ENCODE results near the gene CTXN2.

Gene CTXN2

GRCh38 chr15:48182749-48183148 lies 8.7 kb upstream of the CTXN2 start:
- no peak overlapping the region for H3K4me3 Mint-ChIP-seq
- no peak overlapping the region for H3K27ac Mint-ChIP-seq
- no peaks in the 10 kb centered on the region for H3K36me3 Mint-ChIP-seq
- no peaks in the 10 kb centered on the region for H3K9me3 Mint-ChIP-seq (ENCODE audit: low read depth)
- H3K4me1 Mint-ChIP-seq (ENCODE audit: low read depth), result peaks cover 4% of the 10 kb centered on the region
- peaks cover 12% of the 10 kb centered on the region for H3K27me3 Mint-ChIP-seq

- Mint-ChIP-seq H3K4me1 (ENCODE audit: low read depth) (no peaks in the 10 kb centered on the region), H3K27me3 (peaks cover 21% of the 10 kb centered on the region), H3K9me3 (ENCODE audit: low read depth) (no peaks in the 10 kb centered on the region), H3K36me3 (no peaks in the 10 kb centered on the region), H3K4me3 (no peak overlapping the region), H3K27ac (no peak overlapping the region)
Measured at GRCh38 chr15:48185529-48185928, 5.9 kb upstream of the CTXN2 start.

DNA sequence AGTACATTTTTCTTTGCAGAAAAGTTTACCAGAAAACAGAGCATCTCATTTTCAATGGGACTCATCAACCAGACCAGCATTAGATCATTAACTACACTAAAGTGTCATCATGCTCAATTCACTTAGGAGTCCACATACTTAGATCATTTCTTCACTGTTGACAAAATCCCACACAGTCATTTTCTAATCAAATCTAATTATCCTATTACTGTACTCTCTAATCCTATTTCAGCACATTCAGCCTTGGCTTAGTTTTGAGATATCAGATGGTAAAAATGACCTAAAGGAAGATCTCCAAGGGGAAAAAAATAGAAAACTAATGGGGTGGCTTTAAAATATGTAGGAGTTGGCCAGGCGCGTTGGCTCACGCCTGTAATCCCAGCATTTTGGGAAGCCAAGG lies 5.2 kb upstream of the CTXN2 start:
- Mint-ChIP-seq H3K27me3 (peaks cover 24% of the 10 kb centered on the region), H3K4me1 (ENCODE audit: low read depth) (peaks cover 5% of the 10 kb centered on the region), H3K36me3 (no peaks in the 10 kb centered on the region), H3K4me3 (no peak overlapping the region), H3K27ac (no peak overlapping the region), H3K9me3 (ENCODE audit: low read depth) (peaks cover under 1% of the 10 kb centered on the region)

- H3K27ac Mint-ChIP-seq, result no peak overlapping the region
- peaks cover 8% of the 10 kb centered on the region for H3K4me1 Mint-ChIP-seq (ENCODE audit: low read depth)
- H3K36me3 Mint-ChIP-seq, result no peaks in the 10 kb centered on the region
- peak overlapping the region; percentile 48 for H3K4me3 Mint-ChIP-seq
- peaks cover 33% of the 10 kb centered on the region for H3K27me3 Mint-ChIP-seq
- peaks cover 7% of the 10 kb centered on the region for H3K9me3 Mint-ChIP-seq (ENCODE audit: low read depth)
Measured at GRCh38 chr15:48190932-48191573, 412 bp upstream of the CTXN2 start.

DNA sequence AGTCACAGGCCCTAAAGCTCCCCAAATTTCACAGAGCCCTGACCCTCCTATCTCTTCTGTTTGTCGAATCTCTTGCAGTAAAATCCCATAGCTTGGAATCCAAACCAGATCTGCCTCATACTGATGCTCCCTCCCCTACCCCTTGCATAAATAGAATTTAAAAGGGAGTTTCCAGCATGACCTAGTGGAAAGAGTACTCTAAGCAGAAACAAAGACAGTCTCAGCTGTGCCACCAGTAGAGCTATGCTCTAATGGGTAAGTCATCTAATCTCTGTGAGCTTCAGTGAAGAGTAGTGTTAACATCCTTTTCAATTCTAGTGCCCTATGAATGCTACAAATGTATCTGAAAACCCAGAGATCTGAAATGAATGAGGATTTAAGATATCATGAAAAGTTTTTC lies 10.6 kb downstream of the CTXN2 start:
- no peaks in the 10 kb centered on the region for H3K4me1 Mint-ChIP-seq (ENCODE audit: low read depth)
- no peak overlapping the region for H3K4me3 Mint-ChIP-seq
- no peaks in the 10 kb centered on the region for H3K36me3 Mint-ChIP-seq
- no peaks in the 10 kb centered on the region for H3K9me3 Mint-ChIP-seq (ENCODE audit: low read depth)
- peaks cover 13% of the 10 kb centered on the region for H3K27me3 Mint-ChIP-seq
- no peak overlapping the region for H3K27ac Mint-ChIP-seq

DNA sequence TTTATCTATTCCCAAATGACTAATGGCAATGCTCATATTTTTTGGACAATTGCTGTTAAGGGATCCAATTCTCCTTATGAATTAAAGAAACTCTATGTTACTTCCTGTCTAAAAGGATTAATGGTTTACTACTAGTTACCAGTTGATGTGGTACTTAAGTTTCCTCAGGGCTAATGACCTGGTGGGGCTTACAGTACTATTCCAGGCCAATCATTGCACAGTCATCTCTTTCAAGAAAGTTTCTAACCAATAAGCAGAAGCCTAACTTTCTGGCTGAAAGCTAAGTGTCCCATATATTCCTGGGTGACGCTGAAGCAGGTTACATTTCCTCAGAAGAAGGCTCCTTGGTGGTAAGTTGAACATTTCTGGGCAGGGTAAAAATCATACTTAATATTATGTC lies 14.5 kb downstream of the CTXN2 start, which contains the start of gene SLC12A1:
Gene SLC12A1, plus strand, starts transcription at position 322 of the 400 bp plus-strand sequence. CDS start 1,418 bp downstream, outside the sequence.
- H3K4me3 Mint-ChIP-seq, result no peak within 1 kb of the TSS
- H3K27ac Mint-ChIP-seq, result no peak within 1 kb of the TSS
- no peaks in the 10 kb centered on the region for H3K36me3 Mint-ChIP-seq
- no peaks in the 10 kb centered on the region for H3K4me1 Mint-ChIP-seq (ENCODE audit: low read depth)
- no peaks in the 10 kb centered on the region for H3K9me3 Mint-ChIP-seq (ENCODE audit: low read depth)
- H3K27me3 Mint-ChIP-seq, result peaks cover 8% of the 10 kb centered on the region

DNA sequence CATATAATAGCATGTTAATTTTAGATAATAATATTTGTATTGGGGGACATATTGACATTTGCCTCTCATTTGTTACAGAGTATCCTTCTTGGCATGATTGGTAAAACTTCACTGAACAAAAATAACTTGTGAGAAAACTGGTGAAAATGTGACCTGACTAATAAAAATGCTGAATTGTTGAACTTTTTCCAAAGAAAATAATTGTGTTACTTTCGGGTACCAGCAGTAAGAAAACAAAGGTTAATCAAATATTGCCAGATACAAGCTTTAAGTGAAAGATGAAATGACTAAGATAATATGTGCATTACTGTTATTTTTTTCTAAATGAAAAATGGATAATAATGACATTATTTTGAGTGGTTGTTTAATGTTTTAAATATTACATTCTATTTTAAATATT lies 29.8 kb downstream of the CTXN2 start:
- H3K4me1 Mint-ChIP-seq (ENCODE audit: low read depth), result no peaks in the 10 kb centered on the region
- H3K9me3 Mint-ChIP-seq (ENCODE audit: low read depth), result no peaks in the 10 kb centered on the region

DNA sequence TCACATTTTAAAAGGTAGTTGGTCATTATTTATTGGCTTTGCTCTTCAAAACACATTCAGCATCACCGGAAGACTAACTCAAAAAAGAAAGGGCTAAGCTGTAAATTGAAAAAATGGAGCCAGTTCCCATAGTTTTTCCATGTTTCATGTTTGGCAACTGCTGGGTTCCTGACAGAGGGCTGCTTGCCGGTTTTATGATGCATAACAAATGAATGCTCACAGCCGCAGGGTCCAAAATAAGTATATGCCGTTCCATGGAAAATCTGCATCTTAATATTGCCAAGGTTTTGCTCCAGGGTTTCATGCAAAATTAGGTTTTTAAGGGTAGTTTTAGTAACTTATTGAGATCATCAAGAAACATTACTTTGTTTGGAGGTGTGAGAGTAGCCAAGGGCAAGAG lies 30.4 kb downstream of the CTXN2 start:
- Mint-ChIP-seq H3K36me3 (no peaks in the 10 kb centered on the region), H3K9me3 (ENCODE audit: low read depth) (no peaks in the 10 kb centered on the region), H3K4me3 (no peak overlapping the region), H3K27me3 (peaks cover 9% of the 10 kb centered on the region), H3K4me1 (ENCODE audit: low read depth) (no peaks in the 10 kb centered on the region), H3K27ac (no peak overlapping the region)

More for the DNA sequence above, 29.8 kb downstream of the CTXN2 start:
- Mint-ChIP-seq H3K27ac (no peak overlapping the region), H3K4me3 (no peak overlapping the region), H3K27me3 (peaks cover 10% of the 10 kb centered on the region), H3K36me3 (no peaks in the 10 kb centered on the region)

GRCh38 chr15:48222627-48223026 lies 31.2 kb downstream of the CTXN2 start:
- no peaks in the 10 kb centered on the region for H3K36me3 Mint-ChIP-seq
- H3K27ac Mint-ChIP-seq, result no peak overlapping the region
- H3K4me1 Mint-ChIP-seq (ENCODE audit: low read depth), result no peaks in the 10 kb centered on the region
- H3K27me3 Mint-ChIP-seq, result peaks cover 9% of the 10 kb centered on the region
- no peaks in the 10 kb centered on the region for H3K9me3 Mint-ChIP-seq (ENCODE audit: low read depth)
- H3K4me3 Mint-ChIP-seq, result no peak overlapping the region

- no peaks in the 10 kb centered on the region for H3K4me1 Mint-ChIP-seq (ENCODE audit: low read depth)
- H3K27ac Mint-ChIP-seq, result no peak overlapping the region
- no peaks in the 10 kb centered on the region for H3K9me3 Mint-ChIP-seq (ENCODE audit: low read depth)
- H3K27me3 Mint-ChIP-seq, result peaks cover 3% of the 10 kb centered on the region
- no peak overlapping the region for H3K4me3 Mint-ChIP-seq
- no peaks in the 10 kb centered on the region for H3K36me3 Mint-ChIP-seq
Measured at GRCh38 chr15:48225771-48226170, 34.3 kb downstream of the CTXN2 start.

DNA sequence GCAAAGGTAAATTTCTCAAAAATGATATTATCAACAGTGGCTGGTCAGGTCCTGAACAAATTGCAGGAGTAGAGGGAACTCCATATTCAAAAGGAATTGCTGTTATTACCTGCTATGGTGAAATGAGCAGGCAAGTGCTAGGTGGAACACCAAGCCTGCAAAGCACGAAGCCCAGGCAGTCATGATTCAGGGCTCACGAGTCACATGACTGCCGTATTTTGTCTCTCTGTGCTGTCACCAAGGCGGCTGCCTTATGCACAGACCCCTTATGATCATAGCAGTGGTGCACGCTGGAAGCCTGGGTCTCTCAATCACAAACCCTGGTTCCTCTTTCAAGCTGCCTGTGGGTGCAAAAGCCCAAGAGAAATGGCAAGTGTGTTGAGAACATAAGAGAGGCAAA lies 39.0 kb downstream of the CTXN2 start:
- no peaks in the 10 kb centered on the region for H3K9me3 Mint-ChIP-seq (ENCODE audit: low read depth)
- no peaks in the 10 kb centered on the region for H3K36me3 Mint-ChIP-seq
- H3K27me3 Mint-ChIP-seq, result peaks cover 2% of the 10 kb centered on the region
- no peak overlapping the region for H3K27ac Mint-ChIP-seq
- no peaks in the 10 kb centered on the region for H3K4me1 Mint-ChIP-seq (ENCODE audit: low read depth)
- H3K4me3 Mint-ChIP-seq, result no peak overlapping the region

GRCh38 chr15:48233246-48233645 lies 41.8 kb downstream of the CTXN2 start:
- Mint-ChIP-seq H3K4me3 (no peak overlapping the region), H3K27ac (no peak overlapping the region), H3K36me3 (no peaks in the 10 kb centered on the region), H3K27me3 (peaks cover 2% of the 10 kb centered on the region), H3K9me3 (ENCODE audit: low read depth) (no peaks in the 10 kb centered on the region), H3K4me1 (ENCODE audit: low read depth) (no peaks in the 10 kb centered on the region)

DNA sequence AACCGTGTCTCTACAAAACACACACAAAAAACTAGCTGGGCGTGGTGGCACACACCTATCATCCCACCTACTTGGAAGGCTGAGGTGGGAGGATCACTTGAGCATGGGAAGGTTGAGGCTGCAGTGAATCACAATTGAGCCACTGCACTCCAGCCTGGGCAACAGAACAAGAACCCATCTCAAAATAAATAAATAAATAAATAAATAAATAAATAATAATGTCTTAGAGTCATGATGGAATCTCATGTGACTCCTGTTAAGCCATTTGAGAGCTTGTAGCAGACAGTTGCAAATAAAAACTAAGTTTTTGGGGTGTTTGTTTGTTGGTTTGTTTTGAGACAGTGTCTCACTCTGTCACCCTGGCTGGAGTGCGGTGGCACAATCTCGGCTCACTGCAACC lies 47.9 kb downstream of the CTXN2 start:
- no peaks in the 10 kb centered on the region for H3K4me1 Mint-ChIP-seq (ENCODE audit: low read depth)
- no peaks in the 10 kb centered on the region for H3K9me3 Mint-ChIP-seq (ENCODE audit: low read depth)
- H3K27me3 Mint-ChIP-seq, result no peaks in the 10 kb centered on the region
- no peaks in the 10 kb centered on the region for H3K36me3 Mint-ChIP-seq
- H3K4me3 Mint-ChIP-seq, result no peak overlapping the region
- H3K27ac Mint-ChIP-seq, result no peak overlapping the region

DNA sequence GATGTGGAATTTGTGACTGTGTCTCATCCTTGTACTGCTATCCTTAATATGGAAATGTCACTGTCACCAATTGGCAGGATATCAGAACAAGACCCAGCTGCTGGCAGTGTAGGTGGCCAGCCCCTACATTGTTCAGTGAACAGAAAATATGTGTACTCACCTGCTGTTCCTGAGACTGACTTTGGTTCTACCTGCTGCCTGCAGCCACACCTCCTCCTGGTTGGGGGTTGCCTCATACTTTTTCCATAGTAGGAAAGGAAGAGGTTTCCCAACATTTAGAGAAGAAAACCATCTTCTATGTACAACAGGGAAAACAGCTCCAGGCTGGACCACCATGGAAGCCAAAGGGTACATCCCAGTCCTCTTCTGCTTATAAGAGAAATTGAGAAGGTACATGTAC lies 50.5 kb downstream of the CTXN2 start:
- Mint-ChIP-seq H3K27ac (no peak overlapping the region), H3K4me3 (no peak overlapping the region), H3K4me1 (ENCODE audit: low read depth) (no peaks in the 10 kb centered on the region)

GRCh38 chr15:48242535-48242934 lies 51.1 kb downstream of the CTXN2 start:
- Mint-ChIP-seq H3K27ac (no peak overlapping the region), H3K36me3 (no peaks in the 10 kb centered on the region), H3K4me1 (ENCODE audit: low read depth) (no peaks in the 10 kb centered on the region), H3K9me3 (ENCODE audit: low read depth) (no peaks in the 10 kb centered on the region), H3K4me3 (no peak overlapping the region), H3K27me3 (peaks cover 2% of the 10 kb centered on the region)

More for the DNA sequence above, 50.5 kb downstream of the CTXN2 start:
- Mint-ChIP-seq H3K27me3 (peaks cover 2% of the 10 kb centered on the region), H3K9me3 (ENCODE audit: low read depth) (no peaks in the 10 kb centered on the region), H3K36me3 (no peaks in the 10 kb centered on the region)

DNA sequence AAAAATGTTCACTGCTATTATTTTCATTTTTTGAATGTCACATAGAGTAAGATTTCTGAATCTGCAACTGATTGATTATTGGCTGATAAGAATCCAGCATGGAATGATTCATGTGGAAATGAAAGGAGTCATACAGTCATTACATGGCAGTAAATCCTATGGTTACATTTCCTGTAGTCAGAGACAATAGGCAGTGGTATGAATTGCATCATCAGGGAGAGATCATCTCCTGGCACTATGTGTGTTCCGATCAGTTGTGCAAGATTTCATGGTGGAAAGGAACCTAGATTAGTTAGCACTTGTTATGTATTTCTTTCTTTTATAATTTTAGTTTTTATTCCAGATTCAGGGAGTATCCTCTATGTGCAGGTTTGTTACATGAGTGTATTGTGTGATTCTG lies 53.5 kb downstream of the CTXN2 start:
- no peaks in the 10 kb centered on the region for H3K9me3 Mint-ChIP-seq (ENCODE audit: low read depth)
- H3K27me3 Mint-ChIP-seq, result peaks cover 3% of the 10 kb centered on the region
- H3K4me3 Mint-ChIP-seq, result no peak overlapping the region

More for the DNA sequence above, 53.5 kb downstream of the CTXN2 start:
- H3K4me1 Mint-ChIP-seq (ENCODE audit: low read depth), result no peaks in the 10 kb centered on the region
- no peak overlapping the region for H3K27ac Mint-ChIP-seq
- no peaks in the 10 kb centered on the region for H3K36me3 Mint-ChIP-seq

Measured in activated naive CD8-positive, alpha-beta T cell (primary cell).